ENCODE results near the gene RAD23A.
A peak's percentile ranks its signal among the peaks of the same experiment; 100 is the strongest.

Gene RAD23A

GRCh38 chr19:12994701-12995595, 49.3 kb downstream of the RAD23A start, which contains the start of gene NFIX (continued):
- TF ChIP-seq, protein P1, sequence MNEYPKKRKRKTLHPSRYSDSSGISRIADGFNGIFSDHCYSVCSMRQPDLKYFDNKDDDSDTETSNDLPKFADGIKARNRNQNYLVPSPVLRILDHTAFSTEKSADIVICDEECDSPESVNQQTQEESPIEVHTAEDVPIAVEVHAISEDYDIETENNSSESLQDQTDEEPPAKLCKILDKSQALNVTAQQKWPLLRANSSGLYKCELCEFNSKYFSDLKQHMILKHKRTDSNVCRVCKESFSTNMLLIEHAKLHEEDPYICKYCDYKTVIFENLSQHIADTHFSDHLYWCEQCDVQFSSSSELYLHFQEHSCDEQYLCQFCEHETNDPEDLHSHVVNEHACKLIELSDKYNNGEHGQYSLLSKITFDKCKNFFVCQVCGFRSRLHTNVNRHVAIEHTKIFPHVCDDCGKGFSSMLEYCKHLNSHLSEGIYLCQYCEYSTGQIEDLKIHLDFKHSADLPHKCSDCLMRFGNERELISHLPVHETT (tag by site-specific recombination; IDR thresholded peaks at IDR 0.05) = no peak
- TF ChIP-seq ZNF521 (tag by site-specific recombination; IDR thresholded peaks at IDR 0.05) = no peak
- no peak for TF ChIP-seq ZNF10 (tag by site-specific recombination; IDR thresholded peaks at IDR 0.05)
- TF ChIP-seq KLF10 (tag by site-specific recombination; IDR thresholded peaks at IDR 0.05) = no peak
- peak; percentile 53 for TF ChIP-seq SP3 (tag by site-specific recombination; IDR thresholded peaks at IDR 0.05)
- TF ChIP-seq ZNF302 (tag by site-specific recombination; IDR thresholded peaks at IDR 0.05; ENCODE audit: low read depth) = no peak
- TF ChIP-seq KLF16 (tag by site-specific recombination; IDR thresholded peaks at IDR 0.05) = peak; percentile 87
- no peak for TF ChIP-seq ZNF843 (tag by site-specific recombination; IDR thresholded peaks at IDR 0.05)
- TF ChIP-seq OVOL3 (tag by site-specific recombination; IDR thresholded peaks at IDR 0.05) = no peak
- TF ChIP-seq ZNF449 (tag by site-specific recombination; IDR thresholded peaks at IDR 0.05) = no peak
- TF ChIP-seq, protein P2, sequence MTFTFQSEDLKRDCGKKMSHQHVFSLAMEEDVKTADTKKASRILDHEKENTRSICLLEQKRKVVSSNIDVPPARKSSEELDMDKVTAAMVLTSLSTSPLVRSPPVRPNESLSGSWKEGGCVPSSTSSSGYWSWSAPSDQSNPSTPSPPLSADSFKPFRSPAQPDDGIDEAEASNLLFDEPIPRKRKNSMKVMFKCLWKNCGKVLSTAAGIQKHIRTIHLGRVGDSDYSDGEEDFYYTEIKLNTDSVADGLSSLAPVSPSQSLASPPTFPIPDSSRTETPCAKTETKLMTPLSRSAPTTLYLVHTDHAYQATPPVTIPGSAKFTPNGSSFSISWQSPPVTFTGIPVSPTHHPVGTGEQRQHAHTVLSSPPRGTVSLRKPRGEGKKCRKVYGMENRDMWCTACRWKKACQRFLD (tag by site-specific recombination; IDR thresholded peaks at IDR 0.05) = no peak
- no peak for TF ChIP-seq ZNF558 (tag by site-specific recombination; IDR thresholded peaks at IDR 0.05)
- TF ChIP-seq ZNF585B (tag by site-specific recombination; IDR thresholded peaks at IDR 0.05) = no peak
- no peak for TF ChIP-seq ZFP3 (tag by site-specific recombination; IDR thresholded peaks at IDR 0.05; ENCODE audit: low read depth)
- peak; percentile 79 for TF ChIP-seq KLF9 (tag by site-specific recombination; IDR thresholded peaks at IDR 0.05; ENCODE audit: low read depth)
- no peak for TF ChIP-seq SCRT1 (tag by site-specific recombination; IDR thresholded peaks at IDR 0.05; ENCODE audit: borderline replicate concordance)
- peak; percentile 46; the same call in 1 of the 2 replicates for TF ChIP-seq ZNF707 (tag by site-specific recombination; IDR thresholded peaks at IDR 0.05)
- TF ChIP-seq, protein P3, sequence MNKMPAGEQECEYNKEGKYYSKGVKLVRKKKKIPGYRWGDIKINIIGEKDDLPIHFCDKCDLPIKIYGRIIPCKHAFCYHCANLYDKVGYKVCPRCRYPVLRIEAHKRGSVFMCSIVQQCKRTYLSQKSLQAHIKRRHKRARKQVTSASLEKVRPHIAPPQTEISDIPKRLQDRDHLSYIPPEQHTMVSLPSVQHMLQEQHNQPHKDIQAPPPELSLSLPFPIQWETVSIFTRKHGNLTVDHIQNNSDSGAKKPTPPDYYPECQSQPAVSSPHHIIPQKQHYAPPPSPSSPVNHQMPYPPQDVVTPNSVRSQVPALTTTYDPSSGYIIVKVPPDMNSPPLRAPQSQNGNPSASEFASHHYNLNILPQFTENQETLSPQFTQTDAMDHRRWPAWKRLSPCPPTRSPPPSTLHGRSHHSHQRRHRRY (tag by site-specific recombination; IDR thresholded peaks at IDR 0.05) = no peak
- TF ChIP-seq SP7 (tag by site-specific recombination; IDR thresholded peaks at IDR 0.05) = peak; percentile 56
- no peak for TF ChIP-seq ZNF768 (tag by site-specific recombination; IDR thresholded peaks at IDR 0.05)
- no peak for TF ChIP-seq ZNF426 (tag by site-specific recombination; IDR thresholded peaks at IDR 0.05)
- peak; percentile 67; the same call in 1 of the 2 replicates for TF ChIP-seq ZFP69B (tag by site-specific recombination; IDR thresholded peaks at IDR 0.05)
- no peak for TF ChIP-seq ZSCAN23 (tag by site-specific recombination; IDR thresholded peaks at IDR 0.05)
- peak; percentile 75; the same call in 1 of the 2 replicates for TF ChIP-seq ZBTB7A (tag by site-specific recombination; IDR thresholded peaks at IDR 0.05; ENCODE audit: low read depth)
- TF ChIP-seq ZBTB8A (tag by site-specific recombination; IDR thresholded peaks at IDR 0.05) = no peak
- 0 out of 2 replicates have a peak, but pooled peaks have one; percentile 60 for TF ChIP-seq ZNF76 (tag by site-specific recombination; IDR thresholded peaks at IDR 0.05; ENCODE audit: borderline replicate concordance, low read depth)
- TF ChIP-seq ZNF398 (tag by site-specific recombination; IDR thresholded peaks at IDR 0.05) = peak; percentile 70
- TF ChIP-seq BCL11A (tag by site-specific recombination; IDR thresholded peaks at IDR 0.05; ENCODE audit: low read depth) = no peak
- no peak for TF ChIP-seq ZNF114 (tag by site-specific recombination; IDR thresholded peaks at IDR 0.05)
- no peak for TF ChIP-seq SP2 (tag by site-specific recombination; IDR thresholded peaks at IDR 0.05)
- TF ChIP-seq ZNF621 (tag by site-specific recombination; IDR thresholded peaks at IDR 0.05) = no peak

All from HEK293 (cell line).